ENCODE data around the gene HAT1.
"Not testable (repeated sequence)": the region's sequence is repeated elsewhere in the genome, so short reads cannot be mapped to it uniquely, and the experiment has no call there.

Gene HAT1

DNA sequence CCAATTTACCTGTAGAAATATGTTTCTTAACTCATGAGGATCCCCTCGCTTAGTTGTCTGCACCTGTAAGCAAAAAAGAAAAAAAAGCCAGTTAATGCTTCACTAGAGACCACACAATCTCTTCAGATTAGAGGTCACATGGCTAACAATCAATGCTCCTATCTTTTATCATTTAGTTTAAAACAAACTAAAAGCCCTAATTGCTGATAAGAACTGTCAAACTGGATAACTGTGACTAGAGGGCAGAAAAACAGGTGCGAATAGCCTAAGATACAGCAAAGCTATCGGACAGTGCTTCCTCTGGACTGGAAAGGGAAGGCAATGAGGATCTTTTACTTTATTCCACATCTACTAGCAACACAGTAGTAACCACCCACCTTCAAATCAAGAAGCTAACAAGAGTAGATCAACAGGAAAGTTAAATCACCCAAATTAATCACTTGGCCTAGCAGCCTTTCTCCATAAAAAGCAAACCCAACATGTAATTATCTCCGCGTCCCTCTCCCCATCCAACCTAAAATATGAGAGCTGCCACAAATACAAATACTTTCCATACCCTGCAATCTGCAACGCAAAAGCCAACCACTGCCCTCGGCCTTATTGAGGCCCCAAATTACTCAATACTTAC, 29.0 kb upstream of the HAT1 start:
- ATAC-seq (ENCODE audit: low read depth) (no peak; the same call in 2 of the 3 replicates), DNase-seq (ENCODE audit: low spot score) (no peak)
- H3K27me3 ChIP-seq (ENCODE audit: insufficient read depth, poor library complexity, severe bottlenecking), result no peaks in the 10 kb centered on the region
- TF ChIP-seq, protein P1, sequence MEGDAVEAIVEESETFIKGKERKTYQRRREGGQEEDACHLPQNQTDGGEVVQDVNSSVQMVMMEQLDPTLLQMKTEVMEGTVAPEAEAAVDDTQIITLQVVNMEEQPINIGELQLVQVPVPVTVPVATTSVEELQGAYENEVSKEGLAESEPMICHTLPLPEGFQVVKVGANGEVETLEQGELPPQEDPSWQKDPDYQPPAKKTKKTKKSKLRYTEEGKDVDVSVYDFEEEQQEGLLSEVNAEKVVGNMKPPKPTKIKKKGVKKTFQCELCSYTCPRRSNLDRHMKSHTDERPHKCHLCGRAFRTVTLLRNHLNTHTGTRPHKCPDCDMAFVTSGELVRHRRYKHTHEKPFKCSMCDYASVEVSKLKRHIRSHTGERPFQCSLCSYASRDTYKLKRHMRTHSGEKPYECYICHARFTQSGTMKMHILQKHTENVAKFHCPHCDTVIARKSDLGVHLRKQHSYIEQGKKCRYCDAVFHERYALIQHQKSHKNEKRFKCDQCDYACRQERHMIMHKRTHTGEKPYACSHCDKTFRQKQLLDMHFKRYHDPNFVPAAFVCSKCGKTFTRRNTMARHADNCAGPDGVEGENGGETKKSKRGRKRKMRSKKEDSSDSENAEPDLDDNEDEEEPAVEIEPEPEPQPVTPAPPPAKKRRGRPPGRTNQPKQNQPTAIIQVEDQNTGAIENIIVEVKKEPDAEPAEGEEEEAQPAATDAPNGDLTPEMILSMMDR (IDR thresholded peaks at IDR 0.05; ENCODE audit: poor library complexity, severe bottlenecking), result no peak
- H3K4me3 ChIP-seq (ENCODE audit: severe bottlenecking), result peak overlapping the region; percentile 68
- H3K36me3 ChIP-seq (ENCODE audit: low read depth), result peaks cover 28% of the 10 kb centered on the region
- H3K4me1 ChIP-seq (ENCODE audit: insufficient read depth, poor library complexity, severe bottlenecking), result peaks cover 13% of the 10 kb centered on the region
- H3K9me3 ChIP-seq (ENCODE audit: severe bottlenecking), result no peaks in the 10 kb centered on the region
- peak overlapping the region; percentile 16 for H3K27ac ChIP-seq (ENCODE audit: poor library complexity, severe bottlenecking)

- H3K27ac ChIP-seq (ENCODE audit: poor library complexity, severe bottlenecking), result peak within 1 kb of the TSS; percentile 16
- peak within 1 kb of the TSS; percentile 68 for H3K4me3 ChIP-seq (ENCODE audit: severe bottlenecking)
- DNase-seq (ENCODE audit: low spot score) (peak; percentile 77), ATAC-seq (ENCODE audit: low read depth) (peak; percentile 95)
- H3K27me3 ChIP-seq (ENCODE audit: insufficient read depth, poor library complexity, severe bottlenecking), result no peaks in the 10 kb centered on the region
- TF ChIP-seq, protein P1 (IDR thresholded peaks at IDR 0.05; ENCODE audit: poor library complexity, severe bottlenecking), result no peak
- H3K9me3 ChIP-seq (ENCODE audit: severe bottlenecking), result no peaks in the 10 kb centered on the region
- peaks cover 22% of the 10 kb centered on the region for H3K36me3 ChIP-seq (ENCODE audit: low read depth)
- peaks cover 13% of the 10 kb centered on the region for H3K4me1 ChIP-seq (ENCODE audit: insufficient read depth, poor library complexity, severe bottlenecking)
Measured at GRCh38 chr2:171893824-171894611, 28.2 kb upstream of the HAT1 start, which contains the start of gene SLC25A12. Gene SLC25A12 (minus strand): TSS chr2:171894244. CDS start chr2:171894214, 30 bp downstream.

DNA sequence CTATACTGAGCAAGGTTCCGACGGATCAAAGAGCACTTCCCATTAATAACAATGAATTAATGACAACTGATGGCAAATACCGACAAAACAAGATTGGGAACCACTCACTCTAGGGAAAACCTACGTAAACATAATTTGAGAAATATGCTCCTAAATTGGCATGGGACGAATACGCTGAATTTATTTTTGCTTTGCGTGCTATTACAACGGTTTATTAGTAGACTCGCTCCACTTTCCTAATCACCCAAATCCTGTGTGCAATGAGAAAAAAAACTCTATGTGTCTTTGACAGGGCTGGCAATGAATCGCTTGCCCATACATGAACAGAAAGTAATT, 27.7 kb upstream of the HAT1 start:
- Histone ChIP-seq H3K36me3 (ENCODE audit: low read depth) (peaks cover 21% of the 10 kb centered on the region), H3K4me3 (ENCODE audit: severe bottlenecking) (peak overlapping the region; percentile 68), H3K27me3 (ENCODE audit: insufficient read depth, poor library complexity, severe bottlenecking) (no peaks in the 10 kb centered on the region), H3K9me3 (ENCODE audit: severe bottlenecking) (no peaks in the 10 kb centered on the region), H3K27ac (ENCODE audit: poor library complexity, severe bottlenecking) (peak overlapping the region; percentile 16), H3K4me1 (ENCODE audit: insufficient read depth, poor library complexity, severe bottlenecking) (peaks cover 13% of the 10 kb centered on the region)
- no peak for DNase-seq (ENCODE audit: low spot score)
- no peak for ATAC-seq (ENCODE audit: low read depth)
- TF ChIP-seq, protein P1 (IDR thresholded peaks at IDR 0.05; ENCODE audit: poor library complexity, severe bottlenecking), result no peak

DNA sequence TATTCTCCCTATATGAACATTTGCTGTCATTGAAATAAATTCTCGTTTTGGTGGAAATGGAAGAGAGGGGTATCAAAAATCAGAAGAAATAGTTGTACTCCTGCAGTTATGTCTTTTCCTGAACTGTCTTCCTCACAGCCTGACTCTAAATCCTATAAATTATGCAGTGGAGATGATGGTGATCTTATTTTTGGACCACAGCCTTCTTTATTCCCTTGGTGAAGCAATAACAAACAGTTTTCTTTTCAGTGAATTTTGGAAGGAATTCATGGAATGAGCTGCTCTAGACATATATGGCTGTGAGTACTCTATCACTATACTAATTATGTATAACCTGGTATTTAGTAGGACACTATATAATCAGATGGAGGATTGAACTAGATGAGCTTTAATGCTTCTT, 26.5 kb upstream of the HAT1 start:
- TF ChIP-seq, protein P1 (IDR thresholded peaks at IDR 0.05; ENCODE audit: poor library complexity, severe bottlenecking), result no peak
- Histone ChIP-seq H3K36me3 (ENCODE audit: low read depth) (peaks cover 9% of the 10 kb centered on the region), H3K4me1 (ENCODE audit: insufficient read depth, poor library complexity, severe bottlenecking) (peaks cover 13% of the 10 kb centered on the region), H3K27ac (ENCODE audit: poor library complexity, severe bottlenecking) (no peak overlapping the region), H3K9me3 (ENCODE audit: severe bottlenecking) (no peaks in the 10 kb centered on the region), H3K4me3 (ENCODE audit: severe bottlenecking) (no peak overlapping the region), H3K27me3 (ENCODE audit: insufficient read depth, poor library complexity, severe bottlenecking) (no peaks in the 10 kb centered on the region)
- DNase-seq (ENCODE audit: low spot score) (no peak), ATAC-seq (ENCODE audit: low read depth) (no peak)

- not testable (repeated sequence) for H3K4me3 ChIP-seq (ENCODE audit: severe bottlenecking); ATAC-seq (ENCODE audit: low read depth)
Measured at GRCh38 chr2:171899623-171900282, 22.5 kb upstream of the HAT1 start.

More at GRCh38 chr2:171899623-171900282, 22.5 kb upstream of the HAT1 start:
- DNase-seq (ENCODE audit: low spot score); H3K27ac ChIP-seq (ENCODE audit: poor library complexity, severe bottlenecking); H3K4me1 ChIP-seq (ENCODE audit: insufficient read depth, poor library complexity, severe bottlenecking); H3K9me3 ChIP-seq (ENCODE audit: severe bottlenecking); H3K27me3 ChIP-seq (ENCODE audit: insufficient read depth, poor library complexity, severe bottlenecking); H3K36me3 ChIP-seq (ENCODE audit: low read depth): not testable (repeated sequence)

All from RWPE2 (cell line).